GM18951 (cell line): ENCODE data around the gene F11.
"Not testable (repeated sequence)": the region's sequence is repeated elsewhere in the genome, so short reads cannot be mapped to it uniquely, and the experiment has no call there.

ENCODE experiments used
- POLR2A ChIP-seq: IDR thresholded peaks from 4 replicates; pipeline ENCODE4 v1.6.1; 2011; ENCODE audit warnings: mild to moderate bottlenecking; ENCODE audit not compliant: insufficient read length, insufficient read depth; ENCODE audit errors: extremely low read depth
- in situ Hi-C: fragments of 300-500 bp; cut with MboI; formaldehyde crosslinking; loops from one replicate; pipeline ENCODE4 v1.12.0; 2022; ENCODE audit warnings: low sequenced_read_pairs, mixed read lengths, inconsistent platforms; ENCODE audit not compliant: unreplicated experiment

F11 gene

GRCh38 chr4:186260504-186261448, 5.2 kb upstream of the F11 start:
- TF ChIP-seq POLR2A: no peak

GRCh38 chr4:186264660-186265059, 1.3 kb upstream of the F11 start:
- in situ Hi-C loops: no loop called here
- TF ChIP-seq POLR2A: no peak

More at GRCh38 chr4:186260504-186261448, 5.2 kb upstream of the F11 start:
- in situ Hi-C loops: no loop called here

GRCh38 chr4:186265250-186265649, 739 bp upstream of the F11 start:
- in situ Hi-C loops: not testable (repeated sequence)

- no peak for TF ChIP-seq POLR2A
Observed at GRCh38 chr4:186266729-186267456, 904 bp downstream of the F11 start.

GRCh38 chr4:186271081-186271678, 5.2 kb downstream of the F11 start:
- TF ChIP-seq POLR2A: no peak
- in situ Hi-C loops: no loop called here

More at GRCh38 chr4:186266729-186267456, 904 bp downstream of the F11 start:
- in situ Hi-C loops: no loop called here

GRCh38 chr4:186272699-186273391, 6.9 kb downstream of the F11 start:
- no peak for TF ChIP-seq POLR2A
- in situ Hi-C loops: no loop called here

- in situ Hi-C loops: not testable (repeated sequence)
Observed at GRCh38 chr4:186273392-186273789, 7.4 kb downstream of the F11 start.

- in situ Hi-C loops: no loop called here
- no peak for TF ChIP-seq POLR2A
Observed at GRCh38 chr4:186283311-186283710, 17.3 kb downstream of the F11 start.

- TF ChIP-seq POLR2A: no peak
- in situ Hi-C loops: no loop called here
Observed at GRCh38 chr4:186285147-186285546, 19.2 kb downstream of the F11 start.

- in situ Hi-C loops: no loop called here
- no peak for TF ChIP-seq POLR2A
Observed at GRCh38 chr4:186286581-186286980, 20.6 kb downstream of the F11 start.

- in situ Hi-C loops: loop anchor here (10.0 kb wide), 1 partner anchor 293 kb away; no protein-coding TSS in a partner anchor
- TF ChIP-seq POLR2A: no peak
Observed at GRCh38 chr4:186291256-186291890, 25.4 kb downstream of the F11 start.

GRCh38 chr4:186294160-186294559, 28.2 kb downstream of the F11 start:
- TF ChIP-seq POLR2A: no peak

More at GRCh38 chr4:186294160-186294559, 28.2 kb downstream of the F11 start:
- in situ Hi-C loops: loop anchor here (10.0 kb wide), 1 partner anchor 291 kb away; no protein-coding TSS in a partner anchor
